Stomach (tissue), 9 donors: Measurements from ENCODE around the gene GSTT2B. TPM values are rescaled to one million over a fixed set of nuclear protein-coding genes. Genes with fewer than 3 reads are reported as not detected.

Experiments
- DNase-seq, 2 donors: peaks; one replicate each; pipeline versions ENCODE4 v3.0.0 to v3.0.0-alpha.2; 2013 to 2019
- H3K27ac ChIP-seq, 5 donors: fragments of 200-600 bp in 4 of 5; sonication (generic) in 4 of 5; one replicate each; pipeline ENCODE4 v1.5.1; 2013 to 2019; ENCODE audit warnings: mild to moderate bottlenecking in 1 of 5, moderate library complexity in 1 of 5
- H3K27me3 ChIP-seq, 3 donors: fragments of 200-600 bp; sonication (generic); one replicate each; pipeline ENCODE4 v1.5.1; 2017 to 2019; ENCODE audit warnings: mixed run types in 1 of 3
- H3K36me3 ChIP-seq, 4 donors: fragments of 200-600 bp; sonication (generic); 1 replicate in 3 of 4; 2 replicates in 1 of 4; pipeline ENCODE4 v1.5.1; 2016 to 2019
- H3K4me1 ChIP-seq, 4 donors: fragments of 200-600 bp; sonication (generic); one replicate each; pipeline ENCODE4 v1.5.1; 2016 to 2019
- H3K4me3 ChIP-seq, 4 donors: fragments of 200-600 bp; sonication (generic) in 3 of 4; one replicate each; pipeline ENCODE4 v1.5.1; 2016 to 2019; ENCODE audit warnings: mild to moderate bottlenecking in 1 of 4
- H3K9me3 ChIP-seq, 4 donors: fragments of 200-600 bp; sonication (generic); one replicate each; pipeline ENCODE4 v1.5.1; 2016 to 2019
- EP300 ChIP-seq: sonication (generic); formaldehyde crosslinking; IDR thresholded peaks from one replicate; pipeline ENCODE4 v1.6.1; 2017; ENCODE audit warnings: antibody characterized with exemption
- POLR2A ChIP-seq, 4 donors: fragments of 450-650 bp; IDR thresholded peaks; one replicate each; pipeline ENCODE4 v1.6.1; 2016; ENCODE audit warnings: antibody characterized with exemption in 4 of 4, control low read depth in 2 of 4, mild to moderate bottlenecking in 1 of 4, moderate library complexity in 1 of 4
- POLR2AphosphoS5 ChIP-seq, 3 donors: sonication (generic); formaldehyde crosslinking; IDR thresholded peaks; one replicate each; pipeline ENCODE4 v1.6.1; 2016; ENCODE audit warnings: antibody characterized with exemption in 3 of 3
- WGBS, 5 donors: extraction: QIAGEN DNeasy Blood & Tissue Kit in 3 of 5; methylation state at CpG; one replicate each; pipeline versions ENCODE4 v1.1.5 to v1.1.7; 2013 to 2018; 5-methylcytosine and 5-hydroxymethylcytosine counted together
- intact Hi-C: fragments of 100-400 bp; cut with DNase I; formaldehyde crosslinking; loops from one replicate; pipeline ENCODE4 v1.15.1; 2023; ENCODE audit warnings: low total_unique reads
- polyA plus RNA-seq, 3 donors: library from polyadenylated mRNA; stranded (reverse); fragments of 200-250 nt; gene quantifications; one replicate each; pipeline ENCODE4 v1.2.3, GENCODE V29; 2013
- total RNA-seq, 5 donors: library from RNA; depleted of rRNA; stranded (reverse); fragments of >200 nt; gene quantifications; one replicate each; pipeline versions ENCODE4 v1.1.0 to v1.2.3, GENCODE V29; 2014 to 2016
- TF ChIP-seq, protein P1 (sequence below), 7 experiments: fragments of 450-650 bp in 4 of 7; fragments of 200-600 bp in 3 of 7; sonication (generic) in 3 of 7; IDR thresholded peaks; one replicate each; pipeline ENCODE4 v1.5.1; 2016 to 2019; ENCODE audit warnings: antibody characterized with exemption in 7 of 7, control low read depth in 2 of 7, mild to moderate bottlenecking in 1 of 7
- donor health status: healthy with polysubstance abuse.
- donor health status: Bipolar disorder and iron deficiency.
- donor health status: healthy.

GSTT2B gene
- total and polyA plus RNA-seq, 8 donors = 1.7 to 45.8 (median 10.1) TPM; not detected in 3

DNA sequence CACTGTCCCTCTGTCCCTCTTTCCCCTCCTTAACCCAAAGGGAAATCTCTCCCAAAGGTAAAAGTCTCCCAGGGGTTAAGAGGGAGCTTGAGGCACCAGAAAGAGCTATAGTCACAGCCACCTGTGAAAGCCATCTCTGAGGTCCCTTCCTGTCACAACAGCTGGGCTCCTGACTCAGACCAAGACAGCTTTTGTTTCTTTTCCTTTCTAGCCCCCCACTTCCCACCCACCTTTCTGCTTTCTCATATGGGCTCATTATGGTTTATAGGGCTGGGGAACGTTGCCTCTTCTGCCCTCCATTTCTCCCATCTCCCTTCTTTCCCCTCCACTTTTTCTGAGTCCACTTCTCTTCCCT is 47.7 kb downstream of the GSTT2B start:
- no peak for DNase-seq
- Histone ChIP-seq H3K9me3 (no peaks in the 10 kb centered on the region), H3K4me1 (peaks cover 6 to 23% (median 15%) of the 10 kb centered on the region in 4 donors), H3K4me3 (peak overlapping the region; percentile 51 to 60 (median 56)), H3K36me3 (peaks cover 0 to 8% (median 4%) of the 10 kb centered on the region in 4 donors), H3K27me3 (no peaks in the 10 kb centered on the region), H3K27ac (peak overlapping the region; percentile 72 to 90 (median 88))
- TF ChIP-seq EP300 = no peak
- TF ChIP-seq, protein P1, sequence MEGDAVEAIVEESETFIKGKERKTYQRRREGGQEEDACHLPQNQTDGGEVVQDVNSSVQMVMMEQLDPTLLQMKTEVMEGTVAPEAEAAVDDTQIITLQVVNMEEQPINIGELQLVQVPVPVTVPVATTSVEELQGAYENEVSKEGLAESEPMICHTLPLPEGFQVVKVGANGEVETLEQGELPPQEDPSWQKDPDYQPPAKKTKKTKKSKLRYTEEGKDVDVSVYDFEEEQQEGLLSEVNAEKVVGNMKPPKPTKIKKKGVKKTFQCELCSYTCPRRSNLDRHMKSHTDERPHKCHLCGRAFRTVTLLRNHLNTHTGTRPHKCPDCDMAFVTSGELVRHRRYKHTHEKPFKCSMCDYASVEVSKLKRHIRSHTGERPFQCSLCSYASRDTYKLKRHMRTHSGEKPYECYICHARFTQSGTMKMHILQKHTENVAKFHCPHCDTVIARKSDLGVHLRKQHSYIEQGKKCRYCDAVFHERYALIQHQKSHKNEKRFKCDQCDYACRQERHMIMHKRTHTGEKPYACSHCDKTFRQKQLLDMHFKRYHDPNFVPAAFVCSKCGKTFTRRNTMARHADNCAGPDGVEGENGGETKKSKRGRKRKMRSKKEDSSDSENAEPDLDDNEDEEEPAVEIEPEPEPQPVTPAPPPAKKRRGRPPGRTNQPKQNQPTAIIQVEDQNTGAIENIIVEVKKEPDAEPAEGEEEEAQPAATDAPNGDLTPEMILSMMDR (IDR thresholded peaks at IDR 0.05) = no peak
- TF ChIP-seq POLR2AphosphoS5 (IDR thresholded peaks at IDR 0.05) = no peak
- 0 to 3% (median 0%) methylated on average over 1 of the region's 1 CpG for WGBS, 5 donors
- intact Hi-C loops = no loop called here

DNA sequence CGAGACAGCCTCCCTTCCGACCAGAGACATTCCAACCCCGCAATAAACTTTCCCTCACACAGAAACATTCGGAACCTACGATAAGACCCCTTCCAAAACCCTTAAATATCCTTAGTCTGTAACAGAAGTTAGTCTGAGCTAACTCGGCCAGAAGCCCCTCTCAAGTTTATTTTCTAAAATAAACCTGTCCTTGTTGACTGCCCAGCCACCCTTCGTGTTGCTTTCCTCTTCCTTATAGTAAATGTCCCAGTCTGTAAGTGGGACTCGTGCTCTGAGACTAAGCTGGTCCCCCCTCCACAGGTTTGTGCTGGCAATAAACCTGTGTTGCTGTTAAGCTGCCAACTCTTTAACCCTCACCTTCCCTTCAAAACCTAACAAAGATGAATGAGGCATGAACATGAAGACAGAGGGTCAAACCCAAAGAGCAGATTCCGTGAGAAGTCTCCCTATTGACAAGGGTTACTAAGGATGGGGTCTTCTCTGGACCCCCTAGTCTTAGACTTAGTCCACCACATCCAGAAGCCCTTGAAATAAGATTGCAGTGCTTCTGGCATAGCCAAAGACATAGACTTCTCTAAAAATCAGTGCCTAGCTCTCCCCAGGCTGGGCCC is 48.6 kb downstream of the GSTT2B start:
- TF ChIP-seq EP300 (no peak), POLR2AphosphoS5 (IDR thresholded peaks at IDR 0.05) (no peak)
- no peaks in the 10 kb centered on the region for H3K27me3 ChIP-seq
- 87 to 94% (median 94%) methylated on average over 9 of the region's 9 CpGs for WGBS, 5 donors

DNA sequence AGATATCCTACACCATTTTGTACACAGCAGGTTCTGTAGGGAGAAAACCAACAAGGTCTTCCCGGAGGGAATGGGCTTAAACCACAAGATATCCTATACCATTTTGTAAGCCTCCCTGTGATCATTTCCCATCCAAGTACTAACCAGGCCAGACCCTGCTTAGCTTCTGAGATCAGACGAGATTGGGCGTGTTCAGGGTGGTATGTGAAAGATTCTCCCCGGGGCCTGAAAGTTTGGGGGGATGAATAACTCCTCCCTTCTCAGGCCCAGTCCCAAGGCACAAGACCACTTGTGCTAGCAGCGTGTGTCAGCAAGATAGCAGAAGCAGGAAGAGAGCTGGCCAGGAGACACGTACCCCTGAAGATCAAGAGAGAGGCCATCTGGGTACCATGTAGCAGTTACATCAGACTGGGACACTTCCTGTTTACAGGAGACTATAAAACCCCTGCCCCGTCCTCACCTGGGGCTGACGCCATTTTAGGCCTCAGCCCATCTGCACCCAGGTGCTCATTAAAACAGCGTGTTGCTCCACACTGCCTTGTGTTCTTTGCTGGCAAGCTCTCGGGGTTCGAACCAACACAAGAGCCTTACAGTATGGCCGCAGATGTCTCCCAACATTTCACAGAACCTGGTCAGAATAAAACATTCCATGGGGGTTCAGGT is 49.5 kb downstream of the GSTT2B start:
- intact Hi-C loops = no loop called here
- H3K27ac ChIP-seq = no peak overlapping the region
- peaks cover 6 to 23% (median 15%) of the 10 kb centered on the region in 4 donors for H3K4me1 ChIP-seq
- WGBS, 5 donors = 92 to 96% (median 93%) methylated on average over 12 of the region's 12 CpGs
- H3K9me3 ChIP-seq = no peaks in the 10 kb centered on the region
- H3K36me3 ChIP-seq = no peaks in the 10 kb centered on the region
- no peak overlapping the region for H3K4me3 ChIP-seq
- TF ChIP-seq EP300 (no peak), POLR2AphosphoS5 (IDR thresholded peaks at IDR 0.05) (no peak), POLR2A (IDR thresholded peaks at IDR 0.05) (no peak)
- TF ChIP-seq, protein P1 (IDR thresholded peaks at IDR 0.05) = no peak
- no peaks in the 10 kb centered on the region for H3K27me3 ChIP-seq
- no peak for DNase-seq

More for the DNA sequence above, 48.6 kb downstream of the GSTT2B start:
- Histone ChIP-seq H3K4me1 (peaks cover 6 to 23% (median 15%) of the 10 kb centered on the region in 4 donors), H3K27ac (no peak overlapping the region), H3K4me3 (no peak overlapping the region), H3K36me3 (peaks cover 0 to 8% (median 4%) of the 10 kb centered on the region in 4 donors), H3K9me3 (no peaks in the 10 kb centered on the region)
- DNase-seq = no peak
- intact Hi-C loops = no loop called here

DNA sequence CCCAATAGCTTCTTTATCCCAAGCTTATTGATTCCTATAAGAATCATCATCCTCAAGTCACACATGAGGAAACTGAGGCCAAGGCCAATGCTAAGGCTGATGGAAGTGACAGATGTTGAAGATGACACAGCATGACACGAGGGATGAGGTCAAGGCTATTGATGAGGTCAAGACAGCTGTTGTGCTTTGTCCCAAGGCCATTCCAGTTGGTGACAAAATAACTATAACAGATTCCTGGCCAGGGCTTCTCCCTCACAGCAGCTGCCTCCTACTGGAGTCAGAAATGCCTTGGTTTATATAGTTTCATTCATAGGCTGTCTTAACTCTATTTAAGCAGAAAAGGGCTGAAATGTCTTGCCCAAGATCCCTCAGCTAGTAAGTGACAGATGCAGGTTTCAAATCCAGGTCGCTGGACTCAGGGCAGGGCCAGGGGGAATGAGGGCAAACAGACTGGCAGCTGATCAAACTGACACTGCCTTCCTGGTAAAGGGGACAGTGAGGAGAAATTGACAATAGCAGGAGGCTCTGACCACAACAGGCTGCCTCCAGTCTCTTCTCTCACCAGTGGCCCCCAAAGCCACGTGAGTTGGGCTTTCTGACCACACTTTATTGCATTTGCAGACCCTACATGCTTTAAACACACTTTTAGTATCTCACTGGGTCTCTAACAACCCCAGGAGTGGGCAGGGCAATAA is 50.4 kb downstream of the GSTT2B start:
- Histone ChIP-seq H3K4me1 (peaks cover 6 to 23% (median 15%) of the 10 kb centered on the region in 4 donors), H3K4me3 (no peak overlapping the region), H3K27ac (no peak overlapping the region), H3K27me3 (no peaks in the 10 kb centered on the region), H3K36me3 (no peaks in the 10 kb centered on the region), H3K9me3 (no peaks in the 10 kb centered on the region)
- intact Hi-C loops = no loop called here
- no peak for DNase-seq
- TF ChIP-seq POLR2AphosphoS5 (IDR thresholded peaks at IDR 0.05) = no peak
- no peak for TF ChIP-seq POLR2A (IDR thresholded peaks at IDR 0.05)
- no peak for TF ChIP-seq EP300
- TF ChIP-seq, protein P1 (IDR thresholded peaks at IDR 0.05) = no peak
- 76 to 86% (median 77%) methylated on average over 3 of the region's 3 CpGs for WGBS, 5 donors
